GM23338 (cell line): ENCODE results near the gene MSL3B. TPM values are rescaled to one million over a fixed set of nuclear protein-coding genes. Genes with fewer than 3 reads are reported as not detected.

Experiments used
- ATAC-seq: fragments of 200-7000 bp; cut with Tn5 transposase; 3 replicates; pipeline ENCODE4 v1.9.1; 2020
- DNase-seq: peaks from one replicate; pipeline ENCODE4 v3.0.0-alpha.2; 2015; ENCODE audit warnings: low spot score
- H2AFZ ChIP-seq: fragments of 200-600 bp; sonication (generic); 2 replicates; pipeline ENCODE4 v1.8.0; 2016; ENCODE audit warnings: antibody characterized with exemption, mild to moderate bottlenecking, moderate library complexity
- H3F3A ChIP-seq: fragments of 200-600 bp; sonication (generic); replicated peaks from 2 replicates; pipeline ENCODE4 v1.8.0; 2017; ENCODE audit warnings: antibody characterized with exemption, mixed run types, low read depth
- H3K27ac ChIP-seq: fragments of 200-600 bp; sonication (generic); 2 replicates; pipeline ENCODE4 v1.6.1; 2016; ENCODE audit warnings: low read depth
- H3K27me3 ChIP-seq: fragments of 200-600 bp; sonication (generic); 2 replicates; pipeline ENCODE4 v1.8.0; 2016; ENCODE audit warnings: mild to moderate bottlenecking, mixed run types, moderate library complexity; ENCODE audit not compliant: insufficient read depth
- H3K36me3 ChIP-seq: fragments of 200-600 bp; sonication (generic); 2 replicates; pipeline ENCODE4 v1.8.0; 2016; ENCODE audit warnings: mild to moderate bottlenecking; ENCODE audit not compliant: insufficient read depth
- H3K4me1 ChIP-seq: fragments of 200-600 bp; sonication (generic); 2 replicates; pipeline ENCODE4 v1.8.0; 2016; ENCODE audit warnings: mild to moderate bottlenecking, moderate library complexity; ENCODE audit not compliant: insufficient read depth
- H3K4me2 ChIP-seq: fragments of 200-600 bp; sonication (generic); 2 replicates; pipeline ENCODE4 v1.7.1; 2017; ENCODE audit warnings: mixed run types
- H3K4me3 ChIP-seq: fragments of 200-600 bp; sonication (generic); 2 replicates; pipeline ENCODE4 v1.6.1; 2016; ENCODE audit warnings: mixed run types
- H3K79me2 ChIP-seq: fragments of 200-600 bp; sonication (generic); replicated peaks from 2 replicates; pipeline ENCODE4 v1.8.0; 2017; ENCODE audit warnings: mild to moderate bottlenecking; ENCODE audit not compliant: insufficient read depth
- H3K9me2 ChIP-seq: fragments of 200-600 bp; sonication (generic); 2 replicates; pipeline ENCODE4 v1.8.0; 2017; ENCODE audit not compliant: insufficient read depth
- H4K20me1 ChIP-seq: fragments of 200-600 bp; sonication (generic); replicated peaks from 2 replicates; pipeline ENCODE4 v1.8.0; 2017; ENCODE audit warnings: mild to moderate bottlenecking; ENCODE audit not compliant: insufficient read depth
- H3K27ac Mint-ChIP-seq: 2 replicates; pipeline ENCODE4 v1.8.0; 2020; ENCODE audit warnings: inconsistent platforms, mild to moderate bottlenecking, moderate library complexity, mixed read lengths
- H3K27me3 Mint-ChIP-seq: 3 replicates; pipeline ENCODE4 v1.8.0; 2022; ENCODE audit warnings: low read depth, mild to moderate bottlenecking, moderate library complexity, mixed read lengths, inconsistent platforms; ENCODE audit not compliant: insufficient read depth, poor library complexity
- H3K36me3 Mint-ChIP-seq: 3 replicates; pipeline ENCODE4 v1.8.0; 2021; ENCODE audit warnings: low read depth, mild to moderate bottlenecking, inconsistent platforms, moderate library complexity, mixed read lengths
- H3K4me1 Mint-ChIP-seq: 3 replicates; pipeline ENCODE4 v1.8.0; 2020; ENCODE audit warnings: mild to moderate bottlenecking, inconsistent platforms, mixed read lengths
- H3K4me3 Mint-ChIP-seq: 3 replicates; pipeline ENCODE4 v1.8.0; 2021; ENCODE audit warnings: moderate library complexity, mild to moderate bottlenecking, inconsistent platforms, mixed read lengths
- H3K9me3 Mint-ChIP-seq: 3 replicates; pipeline ENCODE4 v1.8.0; 2020; ENCODE audit warnings: moderate library complexity, mild to moderate bottlenecking, inconsistent platforms, mixed read lengths
- CREB1 ChIP-seq: fragments of 250-450 bp; sonication (Bioruptor Pico); IDR thresholded peaks from 2 replicates; pipeline ENCODE4 v1.5.0; 2020; ENCODE audit warnings: low read depth, mild to moderate bottlenecking, moderate library complexity
- ETS1 ChIP-seq: IDR thresholded peaks from 2 replicates; pipeline ENCODE4 v1.6.1; 2016; ENCODE audit warnings: antibody characterized with exemption
- EZH2 ChIP-seq: fragments of 200-600 bp; sonication (generic); IDR thresholded peaks from one replicate; pipeline ENCODE4 v1.8.0; 2017; ENCODE audit warnings: antibody characterized with exemption, mild to moderate bottlenecking, low read depth; ENCODE audit not compliant: unreplicated experiment
- EZH2phosphoT487 ChIP-seq: fragments of 200-600 bp; sonication (generic); IDR thresholded peaks from one replicate; pipeline ENCODE4 v1.8.1; 2018; ENCODE audit warnings: antibody characterized with exemption; ENCODE audit not compliant: unreplicated experiment
- JUNB ChIP-seq: IDR thresholded peaks from one replicate; pipeline ENCODE4 v1.6.1; 2016; ENCODE audit warnings: antibody characterized with exemption; ENCODE audit not compliant: unreplicated experiment
- POLR2AphosphoS5 ChIP-seq: IDR thresholded peaks from 2 replicates; pipeline ENCODE4 v1.6.1; 2016; ENCODE audit warnings: antibody characterized with exemption, low read depth
- STAT1 ChIP-seq: IDR thresholded peaks from one replicate; pipeline ENCODE4 v1.6.1; 2016; ENCODE audit warnings: antibody characterized with exemption; ENCODE audit not compliant: unreplicated experiment
- ZNF114 ChIP-seq: fragments of 250-450 bp; sonication (Bioruptor Pico); IDR thresholded peaks from 2 replicates; pipeline ENCODE4 v1.5.0; 2020; ENCODE audit warnings: mild to moderate bottlenecking, moderate library complexity
- ZNF331 ChIP-seq: fragments of 250-450 bp; sonication (Bioruptor Pico); IDR thresholded peaks from 2 replicates; pipeline ENCODE4 v1.5.0; 2020; ENCODE audit warnings: low read depth, mild to moderate bottlenecking, moderate library complexity
- ZNF462 ChIP-seq: fragments of 250-450 bp; sonication (Bioruptor Pico); IDR thresholded peaks from 2 replicates; pipeline ENCODE4 v1.5.0; 2020; ENCODE audit warnings: mild to moderate bottlenecking, moderate library complexity
- polyA plus RNA-seq: library from polyadenylated mRNA; unstranded; fragments of >200 nt; fragmentation: Nextera tagmentation; extraction: Ambion mirVana; gene quantifications from 2 replicates; pipeline ENCODE4 v1.2.1, GENCODE V29; 2016
- total RNA-seq: library from RNA; depleted of rRNA; stranded (reverse); fragments of >200 nt; shearing (Covaris generic); gene quantifications from 2 replicates; pipeline ENCODE4 v1.2.3, GENCODE V29; 2014; rRNA removed

Gene MSL3B

GRCh38 chr2:233816334-233816733, 51.9 kb downstream of the MSL3B start (continued):
- TF ChIP-seq ETS1, result no peak
- no peak for TF ChIP-seq ZNF331 (CRISPR knock-in tag)
- no peak for TF ChIP-seq CREB1
- TF ChIP-seq EZH2, result no peak
- no peak for TF ChIP-seq STAT1
- TF ChIP-seq EZH2phosphoT487, result no peak

- H3K4me1 Mint-ChIP-seq, result no peaks in the 10 kb centered on the region
- H3F3A ChIP-seq, result no peaks in the 10 kb centered on the region
- peaks cover 6% of the 10 kb centered on the region for H3K9me2 ChIP-seq
- TF ChIP-seq ZNF462, result no peak
- no peak for TF ChIP-seq ZNF114 (CRISPR knock-in tag)
- no peak for TF ChIP-seq ZNF331 (CRISPR knock-in tag)
- TF ChIP-seq POLR2AphosphoS5, result no peak
- TF ChIP-seq EZH2phosphoT487, result no peak
- TF ChIP-seq JUNB, result no peak
- H3K4me2 ChIP-seq, result no peak overlapping the region
- no peaks in the 10 kb centered on the region for H3K4me1 ChIP-seq
- no peaks in the 10 kb centered on the region for H3K36me3 Mint-ChIP-seq
- no peak overlapping the region for H3K27ac ChIP-seq
- DNase-seq (no peak), ATAC-seq (no peak)
- H4K20me1 ChIP-seq, result no peaks in the 10 kb centered on the region
- H3K36me3 ChIP-seq, result no peaks in the 10 kb centered on the region
- H3K4me3 Mint-ChIP-seq, result no peak overlapping the region
- peaks cover 13% of the 10 kb centered on the region for H3K27me3 Mint-ChIP-seq
- no peak overlapping the region for H3K4me3 ChIP-seq
- H3K79me2 ChIP-seq, result no peaks in the 10 kb centered on the region
- no peaks in the 10 kb centered on the region for H3K27me3 ChIP-seq
- H3K27ac Mint-ChIP-seq, result no peak overlapping the region
- H3K9me3 Mint-ChIP-seq, result no peaks in the 10 kb centered on the region
- H2AFZ ChIP-seq, result no peak overlapping the region
Measured at GRCh38 chr2:233815861-233816260, 52.3 kb downstream of the MSL3B start.

Other genes starting within 250 kb of the MSL3B start
- 0.23 TPM in 1 of 2 replicates, not detected in the other for gene UGT1A10, start 231.9 kb downstream of the MSL3B start, total RNA-seq
- not detected in 2 replicates for gene UGT1A10, start 231.9 kb downstream of the MSL3B start, polyA plus RNA-seq
- not detected in 2 replicates for gene UGT1A9, start 196.5 kb downstream of the MSL3B start, total RNA-seq
- not detected in 2 replicates for gene UGT1A9, start 196.5 kb downstream of the MSL3B start, polyA plus RNA-seq
- gene UGT1A7, start 186.5 kb downstream of the MSL3B start, total RNA-seq, result not detected in 2 replicates
- not detected in 2 replicates for gene UGT1A7, start 186.5 kb downstream of the MSL3B start, polyA plus RNA-seq
- not detected in 2 replicates for gene UGT1A6, start 175.5 kb downstream of the MSL3B start, total RNA-seq
- gene UGT1A6, start 175.5 kb downstream of the MSL3B start, polyA plus RNA-seq, result not detected in 2 replicates
- not detected in 2 replicates for gene UGT1A5, start 155.5 kb downstream of the MSL3B start, total RNA-seq
- not detected in 2 replicates for gene UGT1A5, start 155.5 kb downstream of the MSL3B start, polyA plus RNA-seq
- gene UGT1A4, start 149.7 kb downstream of the MSL3B start, total RNA-seq, result not detected in 2 replicates
- not detected in 2 replicates for gene UGT1A4, start 149.7 kb downstream of the MSL3B start, polyA plus RNA-seq
- not detected in 2 replicates for gene UGT1A3, start 139.3 kb downstream of the MSL3B start, total RNA-seq
- gene UGT1A3, start 139.3 kb downstream of the MSL3B start, polyA plus RNA-seq, result not detected in 2 replicates
- gene UGT1A1, start 108.1 kb downstream of the MSL3B start, total RNA-seq, result not detected in 2 replicates
- gene UGT1A1, start 108.1 kb downstream of the MSL3B start, polyA plus RNA-seq, result not detected in 2 replicates
- gene MROH2A, start 90.1 kb downstream of the MSL3B start, total RNA-seq, result not detected in 2 replicates
- not detected in 2 replicates for gene MROH2A, start 90.1 kb downstream of the MSL3B start, polyA plus RNA-seq
- gene HJURP, start 13.9 kb downstream of the MSL3B start, total RNA-seq, result 49.2 and 54.8 TPM in 2 replicates
- gene HJURP, start 13.9 kb downstream of the MSL3B start, polyA plus RNA-seq, result 42.9 and 49.4 TPM in 2 replicates
- 0.14 and 1.4 TPM in 2 replicates for gene TRPM8, start 49.0 kb upstream of the MSL3B start, total RNA-seq
- gene TRPM8, start 49.0 kb upstream of the MSL3B start, polyA plus RNA-seq, result 0.11 TPM in 1 of 2 replicates, not detected in the other
- gene SPP2, start 182.3 kb upstream of the MSL3B start, total RNA-seq, result not detected in 2 replicates
- not detected in 2 replicates for gene SPP2, start 182.3 kb upstream of the MSL3B start, polyA plus RNA-seq